Endothelial cell of umbilical vein (primary cell): ENCODE results near the gene CD8B2. TPM values are rescaled to one million over a fixed set of nuclear protein-coding genes. Genes with fewer than 3 reads are reported as not detected.

ENCODE experiments used
- BruUV-seq: library from RNA; stranded (reverse); fragments of 400-500 nt; replicated peaks from 2 replicates; lab custom pipeline; 2021; lab: Mats Ljungman, UMichigan
- CTCF ChIA-PET: fragments of 300-600, 350-600 bp; sonication (Branson Sonifier 250); formaldehyde crosslinking; loops from one replicate; lab custom pipeline; 2021; ENCODE audit warnings: antibody characterized with exemption, inconsistent platforms; lab: Charles Lee
- POLR2A ChIA-PET: fragments of 300-600, 350-600 bp; sonication (Branson Sonifier 250); formaldehyde crosslinking; loops from one replicate; lab custom pipeline; 2021; ENCODE audit warnings: antibody characterized with exemption, inconsistent platforms; lab: Charles Lee
- DNase-seq: peaks from one replicate; pipeline ENCODE4 v3.0.0-alpha.2; 2011; ENCODE audit warnings: low read depth, low spot score
- FAIRE-seq: peaks from 2 replicates; lab custom pipeline; 2011; peaks lifted over from hg19 to GRCh38; lab: Jason Lieb, UNC
- H2AFZ ChIP-seq: 2 replicates; pipeline ENCODE4 v1.6.0; 2012; ENCODE audit warnings: low read depth, low read length, control low read depth, inconsistent platforms
- H3K27ac ChIP-seq: 2 replicates; pipeline ENCODE4 v1.5.1; 2011; ENCODE audit warnings: low read depth, mild to moderate bottlenecking, control low read depth, low read length, moderate library complexity; ENCODE audit not compliant: insufficient read depth
- H3K27me3 ChIP-seq, 2 experiments: 2 replicates each; pipeline versions ENCODE4 v1.6.0 to v1.6.1; 2011; ENCODE audit warnings: low read length in 2 of 2, mixed read lengths in 1 of 2; ENCODE audit not compliant: control insufficient read depth in 2 of 2, insufficient read depth in 2 of 2
- H3K36me3 ChIP-seq, 2 experiments: 2 replicates in 1 of 2; 3 replicates in 1 of 2; pipeline ENCODE4 v1.5.1; 2011; ENCODE audit warnings: low read length in 2 of 2, mild to moderate bottlenecking in 1 of 2, moderate library complexity in 1 of 2; ENCODE audit not compliant: control insufficient read depth in 2 of 2, insufficient read depth in 2 of 2; ENCODE audit errors: extremely low read depth in 1 of 2
- H3K4me1 ChIP-seq: 3 replicates; pipeline ENCODE4 v1.5.1; 2011; ENCODE audit warnings: mild to moderate bottlenecking, low read length; ENCODE audit not compliant: control insufficient read depth, insufficient read depth; ENCODE audit errors: extremely low read depth
- H3K4me2 ChIP-seq: 2 replicates; pipeline ENCODE4 v1.6.1; 2011; ENCODE audit warnings: low read length, control low read depth, mixed read lengths; ENCODE audit not compliant: insufficient read depth
- H3K4me3 ChIP-seq, 3 experiments: fragments of 200-600 bp in 1 of 3; sonication (generic), shearing (Covaris generic) in 1 of 3; replicated peaks in 1 of 3; 2 replicates each; pipeline ENCODE4 v1.5.1; 2011 to 2016; ENCODE audit warnings: control low read depth in 3 of 3, low read length in 3 of 3, mild to moderate bottlenecking in 2 of 3, inconsistent platforms in 1 of 3, low read depth in 1 of 3, moderate library complexity in 1 of 3; ENCODE audit not compliant: insufficient read depth in 1 of 3
- H3K79me2 ChIP-seq: 2 replicates; pipeline ENCODE4 v1.6.0; 2012; ENCODE audit warnings: low read length, inconsistent platforms; ENCODE audit not compliant: control insufficient read depth, insufficient read depth
- H3K9ac ChIP-seq: replicated peaks from 2 replicates; pipeline ENCODE3; 2011; ENCODE audit warnings: low read length, control low read depth; ENCODE audit not compliant: insufficient read depth; ENCODE audit errors: extremely low read depth
- H3K9me1 ChIP-seq: replicated peaks from 3 replicates; pipeline ENCODE4 v1.6.0; 2011; ENCODE audit warnings: mild to moderate bottlenecking, low read length; ENCODE audit not compliant: control insufficient read depth, insufficient read depth; ENCODE audit errors: extremely low read depth
- H3K9me3 ChIP-seq: replicated peaks from 2 replicates; pipeline ENCODE4 v1.5.1; 2012; ENCODE audit warnings: low read length, inconsistent platforms; ENCODE audit not compliant: control insufficient read depth, insufficient read depth
- H4K20me1 ChIP-seq: replicated peaks from 2 replicates; pipeline ENCODE3; 2011; ENCODE audit warnings: mild to moderate bottlenecking, low read length; ENCODE audit not compliant: control insufficient read depth, insufficient read depth; ENCODE audit errors: extremely low read depth
- EZH2 ChIP-seq: IDR thresholded peaks from 2 replicates; pipeline ENCODE4 v1.6.1; 2012; ENCODE audit warnings: borderline replicate concordance, low read depth, mild to moderate bottlenecking, moderate library complexity, low read length, inconsistent platforms; ENCODE audit not compliant: severe bottlenecking
- FOS ChIP-seq: IDR thresholded peaks from 2 replicates; pipeline ENCODE4 v1.6.1; 2011; ENCODE audit warnings: mild to moderate bottlenecking, low read length, moderate library complexity, borderline replicate concordance; ENCODE audit not compliant: insufficient read depth
- GATA2 ChIP-seq: IDR thresholded peaks from 2 replicates; pipeline ENCODE4 v1.7.0; 2011; ENCODE audit warnings: low read depth, mild to moderate bottlenecking, moderate library complexity, mixed read lengths, low read length; ENCODE audit not compliant: insufficient read length, insufficient read depth
- JUN ChIP-seq: IDR thresholded peaks from 2 replicates; pipeline ENCODE4 v1.6.1; 2011; ENCODE audit warnings: borderline replicate concordance, low read depth; ENCODE audit not compliant: insufficient read length, insufficient read depth
- MYC ChIP-seq: IDR thresholded peaks from one replicate; pipeline ENCODE4 v1.6.1; 2011; ENCODE audit warnings: mild to moderate bottlenecking, low read depth, low read length
- POLR2A ChIP-seq: IDR thresholded peaks from 2 replicates; pipeline ENCODE4 v1.6.1; 2012; ENCODE audit warnings: low read depth, mild to moderate bottlenecking, control low read depth, low read length
- POLR2AphosphoS5 ChIP-seq: IDR thresholded peaks from 2 replicates; pipeline ENCODE4 v1.6.1; 2012; ENCODE audit warnings: low read depth, mild to moderate bottlenecking, control low read depth, low read length, moderate library complexity; ENCODE audit not compliant: insufficient read depth
- dilution Hi-C: fragments of 300-500 bp; cut with MboI; formaldehyde crosslinking; loops from one replicate; pipeline ENCODE4 v1.15.0; 2019; ENCODE audit warnings: low sequenced_read_pairs; ENCODE audit not compliant: extremely low pct_ligation_motif_present
- intact Hi-C: fragments of 100-400 bp; cut with micrococcal nuclease; formaldehyde crosslinking; loops from one replicate; pipeline ENCODE4 v1.10.0; 2022
- polyA plus RNA-seq, 4 experiments: library from polyadenylated mRNA; depleted of rRNA in 3 of 4; stranded (reverse) in 3 of 4; unstranded in 1 of 4; fragments of >200 nt; gene quantifications; 2 replicates each; pipeline versions ENCODE4 v1.2.1 to v1.2.3, GENCODE V29; 2011 to 2012; ENCODE audit warnings: missing spikeins in 1 of 4
- total RNA-seq: library from RNA; stranded (reverse); gene quantifications from 2 replicates; pipeline ENCODE4 v1.2.3, GENCODE V29; 2021
- TF ChIP-seq, protein P1 (sequence below), 2 donors: IDR thresholded peaks; 1 replicate in 1 of 2; 2 replicates in 1 of 2; pipeline ENCODE4 v1.5.1; 2011; ENCODE audit warnings: low read length in 2 of 2, mild to moderate bottlenecking in 2 of 2, moderate library complexity in 2 of 2, control low read depth in 1 of 2, inconsistent platforms in 1 of 2, low read depth in 1 of 2; ENCODE audit not compliant: insufficient read depth in 1 of 2; ENCODE audit errors: extremely low read depth in 1 of 2
- TF ChIP-seq, protein P2 (sequence below): IDR thresholded peaks from 2 replicates; pipeline ENCODE4 v1.6.1; 2011; ENCODE audit not compliant: insufficient read depth, insufficient read length

The CD8B2 gene
- total and polyA plus RNA-seq, 2 donors (not counting 3 experiments of a cell fraction or from before 2014, with no cell fraction given): not detected

DNA sequence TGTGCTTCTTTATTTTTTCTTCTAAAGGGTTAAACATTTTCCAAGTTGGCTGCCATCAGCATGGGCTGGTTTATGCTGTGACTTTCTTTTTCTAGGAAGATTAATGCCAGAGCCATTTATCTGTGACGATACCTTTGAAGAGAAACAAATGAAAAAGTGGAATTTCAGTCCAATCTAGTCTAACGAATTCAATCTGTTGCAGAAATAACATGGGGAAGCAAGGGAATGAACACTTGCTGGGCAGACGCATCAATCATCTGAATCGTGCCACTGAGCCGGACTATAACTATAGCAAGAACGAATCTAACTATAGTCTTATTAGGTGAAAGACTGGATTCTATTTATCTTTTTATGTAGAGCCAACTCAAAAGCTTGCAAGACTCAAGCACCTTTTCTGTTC lies 66.2 kb downstream of the CD8B2 start:
- CTCF ChIA-PET: no interaction called here
- Histone ChIP-seq H3K9me3 (no peaks in the 10 kb centered on the region), H3K4me1 (no peaks in the 10 kb centered on the region), H3K27me3 (no peaks in the 10 kb centered on the region), H4K20me1 (no peaks in the 10 kb centered on the region), H3K4me2 (no peak overlapping the region), H3K36me3 (no peaks in the 10 kb centered on the region), H3K4me3 (no peak overlapping the region), H3K9me1 (no peaks in the 10 kb centered on the region), H3K79me2 (no peaks in the 10 kb centered on the region), H3K9ac (no peak overlapping the region), H3K27ac (no peak overlapping the region), H2AFZ (no peak overlapping the region)
- POLR2A ChIA-PET: no interaction called here
- dilution Hi-C loops: no loop called here
- FAIRE-seq (no peak), DNase-seq (no peak)
- TF ChIP-seq, protein P1, sequence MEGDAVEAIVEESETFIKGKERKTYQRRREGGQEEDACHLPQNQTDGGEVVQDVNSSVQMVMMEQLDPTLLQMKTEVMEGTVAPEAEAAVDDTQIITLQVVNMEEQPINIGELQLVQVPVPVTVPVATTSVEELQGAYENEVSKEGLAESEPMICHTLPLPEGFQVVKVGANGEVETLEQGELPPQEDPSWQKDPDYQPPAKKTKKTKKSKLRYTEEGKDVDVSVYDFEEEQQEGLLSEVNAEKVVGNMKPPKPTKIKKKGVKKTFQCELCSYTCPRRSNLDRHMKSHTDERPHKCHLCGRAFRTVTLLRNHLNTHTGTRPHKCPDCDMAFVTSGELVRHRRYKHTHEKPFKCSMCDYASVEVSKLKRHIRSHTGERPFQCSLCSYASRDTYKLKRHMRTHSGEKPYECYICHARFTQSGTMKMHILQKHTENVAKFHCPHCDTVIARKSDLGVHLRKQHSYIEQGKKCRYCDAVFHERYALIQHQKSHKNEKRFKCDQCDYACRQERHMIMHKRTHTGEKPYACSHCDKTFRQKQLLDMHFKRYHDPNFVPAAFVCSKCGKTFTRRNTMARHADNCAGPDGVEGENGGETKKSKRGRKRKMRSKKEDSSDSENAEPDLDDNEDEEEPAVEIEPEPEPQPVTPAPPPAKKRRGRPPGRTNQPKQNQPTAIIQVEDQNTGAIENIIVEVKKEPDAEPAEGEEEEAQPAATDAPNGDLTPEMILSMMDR (IDR thresholded peaks at IDR 0.05; ENCODE audit: extremely low read depth in 1 of 2, insufficient read depth in 1 of 2, low read depth in 1 of 2, low read length in 2 of 2): no peak
- TF ChIP-seq, protein P2, sequence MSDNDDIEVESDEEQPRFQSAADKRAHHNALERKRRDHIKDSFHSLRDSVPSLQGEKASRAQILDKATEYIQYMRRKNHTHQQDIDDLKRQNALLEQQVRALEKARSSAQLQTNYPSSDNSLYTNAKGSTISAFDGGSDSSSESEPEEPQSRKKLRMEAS: no peak
- no peak for TF ChIP-seq GATA2
- TF ChIP-seq EZH2: no peak
- no peak for TF ChIP-seq JUN
- no peak for TF ChIP-seq MYC
- no peak for TF ChIP-seq FOS
- TF ChIP-seq POLR2AphosphoS5: no peak
- no peak for TF ChIP-seq POLR2A
- intact Hi-C loops: no loop called here
- BruUV-seq: no TSS peak
